H1 (cell line): Measurements from ENCODE around the gene KCTD19. TPM values are rescaled to one million over a fixed set of nuclear protein-coding genes. Genes with fewer than 3 reads are reported as not detected.

Source experiments
- CTCF ChIA-PET: fragments of 300-600 bp; sonication (Branson Sonifier 250); formaldehyde crosslinking; loops from one replicate; lab custom pipeline; 2021; ENCODE audit not compliant: partially characterized antibody; lab: Charles Lee
- POLR2A ChIA-PET: fragments of 300-600 bp; sonication (Branson Sonifier 250); formaldehyde crosslinking; loops from one replicate; lab custom pipeline; 2021; ENCODE audit warnings: inconsistent platforms; ENCODE audit not compliant: partially characterized antibody; lab: Charles Lee
- DNase-seq, 2 experiments: peaks; one replicate each; pipeline versions ENCODE4 v3.0.0 to v3.0.0-alpha.2; 2010 to 2022; ENCODE audit warnings: low spot score in 2 of 2, low read depth in 1 of 2, mixed read lengths in 1 of 2
- FAIRE-seq: peaks from 2 replicates; lab custom pipeline; 2011; peaks lifted over from hg19 to GRCh38; lab: Jason Lieb, UNC
- H2AFZ ChIP-seq: 2 replicates; pipeline ENCODE4 v1.8.1; 2012; ENCODE audit warnings: low read length, inconsistent platforms
- H2AK5ac ChIP-seq: 2 replicates; pipeline ENCODE4 v1.6.1; 2013; ENCODE audit warnings: low read depth, low read length
- H2BK120ac ChIP-seq: replicated peaks from 2 replicates; pipeline ENCODE3; 2013; ENCODE audit warnings: low read depth, low read length, inconsistent platforms
- H2BK12ac ChIP-seq: 2 replicates; pipeline ENCODE4 v1.6.1; 2013; ENCODE audit warnings: low read depth, low read length
- H2BK15ac ChIP-seq: 2 replicates; pipeline ENCODE4 v1.6.1; 2013; ENCODE audit warnings: low read length
- H2BK20ac ChIP-seq: 2 replicates; pipeline ENCODE4 v1.6.1; 2013; ENCODE audit warnings: low read length
- H2BK5ac ChIP-seq: 2 replicates; pipeline ENCODE4 v1.6.1; 2013; ENCODE audit warnings: low read depth, low read length
- H3K14ac ChIP-seq: 2 replicates; pipeline ENCODE4 v1.6.1; 2013; ENCODE audit warnings: inconsistent platforms; ENCODE audit not compliant: insufficient read length
- H3K18ac ChIP-seq: 2 replicates; pipeline ENCODE4 v1.6.1; 2013; ENCODE audit warnings: low read length; ENCODE audit errors: extremely low read depth
- H3K23ac ChIP-seq: 2 replicates; pipeline ENCODE4 v1.6.1; 2013; ENCODE audit warnings: inconsistent platforms; ENCODE audit not compliant: insufficient read length
- H3K23me2 ChIP-seq: 2 replicates; pipeline ENCODE4 v1.6.1; 2013; ENCODE audit warnings: low read depth, low read length
- H3K27ac ChIP-seq: 2 replicates; pipeline ENCODE4 v1.6.1; 2011; ENCODE audit warnings: low read depth, low read length, inconsistent platforms
- H3K27me3 ChIP-seq, 4 experiments: replicated peaks in 1 of 4; 1 replicate in 1 of 4; 2 replicates in 3 of 4; pipeline versions ENCODE4 v1.6.1 to v1.8.1; 2011 to 2013; ENCODE audit warnings: low read length in 3 of 4, mild to moderate bottlenecking in 3 of 4, inconsistent platforms in 2 of 4, mixed read lengths in 2 of 4, moderate library complexity in 1 of 4; ENCODE audit not compliant: control insufficient read depth in 3 of 4, insufficient read depth in 3 of 4; ENCODE audit errors: extremely low read depth in 1 of 4
- H3K36me3 ChIP-seq, 4 experiments: 2 replicates each; pipeline versions ENCODE4 v1.6.1 to v1.8.1; 2011 to 2013; ENCODE audit warnings: mild to moderate bottlenecking in 4 of 4, low read length in 3 of 4, moderate library complexity in 2 of 4, control low read depth in 1 of 4, inconsistent platforms in 1 of 4; ENCODE audit not compliant: insufficient read depth in 4 of 4, control insufficient read depth in 2 of 4
- H3K4ac ChIP-seq: replicated peaks from 2 replicates; pipeline ENCODE3; 2013; ENCODE audit warnings: low read length, low read depth, mixed read lengths, inconsistent platforms; ENCODE audit not compliant: insufficient read length
- H3K4me1 ChIP-seq, 4 experiments: replicated peaks in 1 of 4; 1 replicate in 1 of 4; 2 replicates in 3 of 4; pipeline versions ENCODE4 v1.6.1 to v1.8.1; 2011 to 2013; ENCODE audit warnings: low read length in 3 of 4, inconsistent platforms in 2 of 4, mixed read lengths in 1 of 4; ENCODE audit not compliant: insufficient read depth in 4 of 4, control insufficient read depth in 3 of 4
- H3K4me2 ChIP-seq, 2 experiments: 2 replicates each; pipeline versions ENCODE4 v1.6.1 to v1.8.1; 2011 to 2013; ENCODE audit warnings: low read depth in 2 of 2, low read length in 2 of 2, control low read depth in 1 of 2, inconsistent platforms in 1 of 2, mild to moderate bottlenecking in 1 of 2; ENCODE audit not compliant: insufficient read depth in 1 of 2
- H3K4me3 ChIP-seq, 4 experiments: fragments of 200-600, 300-600 bp in 1 of 4; sonication (generic), shearing (Covaris generic), sonication (Bioruptor Twin) in 1 of 4; 2 replicates each; pipeline versions ENCODE4 v1.5.1 to v1.8.1; 2011 to 2016; ENCODE audit warnings: low read length in 4 of 4, low read depth in 3 of 4, control low read depth in 2 of 4, inconsistent platforms in 2 of 4, mild to moderate bottlenecking in 2 of 4, mixed read lengths in 1 of 4, moderate library complexity in 1 of 4; ENCODE audit not compliant: insufficient read depth in 2 of 4; ENCODE audit errors: extremely low read depth in 1 of 4
- H3K56ac ChIP-seq: replicated peaks from 2 replicates; pipeline ENCODE3; 2013; ENCODE audit warnings: low read depth, mild to moderate bottlenecking, mixed read lengths, low read length, inconsistent platforms; ENCODE audit not compliant: insufficient read length
- H3K79me1 ChIP-seq: 2 replicates; pipeline ENCODE4 v1.6.1; 2013; ENCODE audit warnings: low read depth, low read length, control low read depth
- H3K79me2 ChIP-seq, 2 experiments: 2 replicates each; pipeline versions ENCODE4 v1.6.1 to v1.8.1; 2012 to 2013; ENCODE audit warnings: low read length in 2 of 2, mild to moderate bottlenecking in 2 of 2, inconsistent platforms in 1 of 2; ENCODE audit not compliant: insufficient read depth in 2 of 2, control insufficient read depth in 1 of 2
- H3K9ac ChIP-seq, 4 experiments: replicated peaks in 1 of 4; 1 replicate in 1 of 4; 2 replicates in 3 of 4; pipeline versions ENCODE4 v1.6.1 to v1.8.1; 2011 to 2013; ENCODE audit warnings: low read depth in 3 of 4, low read length in 3 of 4, control low read depth in 2 of 4, mild to moderate bottlenecking in 2 of 4, moderate library complexity in 2 of 4, inconsistent platforms in 1 of 4; ENCODE audit errors: extremely low read depth in 1 of 4
- H3K9me3 ChIP-seq, 2 experiments: 2 replicates each; pipeline versions ENCODE4 v1.6.1 to v1.8.1; 2012 to 2013; ENCODE audit warnings: mild to moderate bottlenecking in 2 of 2, moderate library complexity in 2 of 2, control low read depth in 1 of 2, inconsistent platforms in 1 of 2, low read depth in 1 of 2, low read length in 1 of 2, mixed read lengths in 1 of 2; ENCODE audit not compliant: insufficient read depth in 2 of 2
- H4K20me1 ChIP-seq, 2 experiments: replicated peaks in 1 of 2; 2 replicates each; pipeline versions ENCODE3 to v1.8.1; 2011 to 2013; ENCODE audit warnings: inconsistent platforms in 2 of 2, low read length in 2 of 2, mild to moderate bottlenecking in 1 of 2; ENCODE audit not compliant: insufficient read depth in 2 of 2, control insufficient read depth in 1 of 2
- H4K5ac ChIP-seq: 2 replicates; pipeline ENCODE4 v1.6.1; 2013; ENCODE audit warnings: low read length, low read depth, mixed read lengths, inconsistent platforms; ENCODE audit not compliant: insufficient read length
- H4K8ac ChIP-seq: 2 replicates; pipeline ENCODE4 v1.8.0; 2013; ENCODE audit warnings: mild to moderate bottlenecking, moderate library complexity, low read length, inconsistent platforms; ENCODE audit not compliant: insufficient read depth; ENCODE audit errors: extremely low read depth
- H4K91ac ChIP-seq: replicated peaks from 2 replicates; pipeline ENCODE3; 2013; ENCODE audit warnings: low read length, mixed read lengths, inconsistent platforms; ENCODE audit not compliant: insufficient read length
- CTBP2 ChIP-seq: IDR thresholded peaks from 2 replicates; pipeline ENCODE4 v1.7.0; 2011; ENCODE audit warnings: borderline replicate concordance, mild to moderate bottlenecking, moderate library complexity, mixed read lengths, low read length; ENCODE audit not compliant: insufficient read depth, insufficient read length
- polyA plus RNA-seq, 7 experiments: library from polyadenylated mRNA; depleted of rRNA in 3 of 7; stranded (reverse) in 5 of 7; unstranded in 2 of 7; fragments of >200 nt in 5 of 7; fragments of 200-250 nt in 2 of 7; gene quantifications; 1 replicate in 5 of 7; 2 replicates in 1 of 7; 4 replicates in 1 of 7; pipeline versions ENCODE4 v1.2.1 to v1.2.3, GENCODE V29; 2011 to 2013; ENCODE audit warnings: missing spikeins in 2 of 7, mixed read lengths in 2 of 7
- total RNA-seq: library from RNA; stranded (reverse); fragmentation: NEBNext Ultra II Directional; extraction: Animal tissue kit (Norgen Biotek cat#: 25700); gene quantifications from 2 replicates; pipeline ENCODE4 v1.2.1, GENCODE V29; 2021

KCTD19 gene
- total and polyA plus RNA-seq, 2 of the 8 experiments (the other 6 are each of a cell fraction or from before 2014, with no cell fraction given): 0.06 to 0.24 TPM

GRCh38 chr16:67364600-67365235, 38.2 kb upstream of the KCTD19 start:
- Histone ChIP-seq H2BK20ac (no peak overlapping the region), H4K91ac (no peak overlapping the region), H2BK120ac (no peak overlapping the region), H2AFZ (no peak overlapping the region), H3K56ac (no peak overlapping the region), H3K4me1 (no peaks in the 10 kb centered on the region), H3K27ac (no peak overlapping the region), H3K14ac (no peak overlapping the region), H3K79me1 (no peaks in the 10 kb centered on the region), H3K4ac (no peak overlapping the region), H3K9me3 (no peaks in the 10 kb centered on the region), H2BK15ac (no peak overlapping the region), H4K20me1 (no peaks in the 10 kb centered on the region), H2AK5ac (no peak overlapping the region), H3K27me3 (no peaks in the 10 kb centered on the region; a peak in 1 of 7 replicates), H3K4me3 (no peak overlapping the region), H3K23ac (no peak overlapping the region), H4K8ac (no peak overlapping the region), H3K23me2 (no peaks in the 10 kb centered on the region), H3K79me2 (no peaks in the 10 kb centered on the region), H3K9ac (no peak overlapping the region), H2BK12ac (no peak overlapping the region), H3K4me2 (no peak overlapping the region), H2BK5ac (no peak overlapping the region), H4K5ac (no peak overlapping the region), H3K36me3 (no peaks in the 10 kb centered on the region), H3K18ac (no peak overlapping the region)
- DNase-seq: no peak
- ChIA-PET CTCF (interaction anchor here (1.6 kb wide), 1 partner anchor 9 kb away, joined by 7 read pairs; no protein-coding TSS in a partner anchor), POLR2A (no interaction called here)
- no peak for FAIRE-seq
- TF ChIP-seq CTBP2: no peak
